SK-N-MC (cell line): ENCODE data around the gene NAPG.

Experiments used
- EZH2 ChIP-seq: fragments of 200-600 bp; sonication (generic); IDR thresholded peaks from one replicate; pipeline ENCODE4 v1.6.1; 2017; ENCODE audit warnings: antibody characterized with exemption
- FOXP2 ChIP-seq: optimal IDR thresholded peaks from 2 replicates; pipeline ENCODE3; 2011; ENCODE audit warnings: mild to moderate bottlenecking, moderate library complexity; ENCODE audit not compliant: insufficient read depth; ENCODE audit errors: extremely low read length, control extremely low read depth
- POLR2AphosphoS5 ChIP-seq: IDR thresholded peaks from 2 replicates; pipeline ENCODE4 v1.6.1; 2012; ENCODE audit warnings: mild to moderate bottlenecking, low read depth, low read length, borderline replicate concordance

DNA sequence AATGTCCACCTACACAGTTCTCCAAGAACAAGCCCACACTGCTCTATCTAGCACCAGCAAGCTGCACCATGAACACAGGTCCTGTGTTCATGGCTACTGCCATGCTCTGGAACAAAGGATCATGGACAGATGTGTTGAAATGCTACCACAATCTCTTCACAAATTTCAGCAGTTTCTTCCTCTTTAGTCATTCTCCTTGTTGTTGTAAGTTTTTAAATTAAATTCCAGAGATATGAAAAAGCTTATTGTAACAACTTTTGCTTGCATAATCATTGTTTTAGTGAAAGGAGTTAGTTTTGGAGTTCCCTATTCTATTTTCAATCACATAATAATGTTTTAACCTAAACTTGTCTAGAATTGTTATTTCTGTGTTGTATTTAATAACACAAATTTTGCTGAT lies 17.2 kb upstream of the NAPG start:
- TF ChIP-seq EZH2 (no peak), POLR2AphosphoS5 (no peak), FOXP2 (no peak)
